Mesenchymal stem cell (in vitro differentiated cells and primary cell): ENCODE data around the gene TFF2.
A peak's percentile ranks its signal among the peaks of the same experiment; 100 is the strongest.

Experiments
- DNase-seq: peaks from one replicate; pipeline ENCODE4 v3.0.0-alpha.2; 2013
- H2AFZ ChIP-seq: one replicate; pipeline ENCODE4 v1.6.1; 2013; ENCODE audit warnings: low read depth, mild to moderate bottlenecking, control low read depth, inconsistent platforms, low read length, moderate library complexity
- H2AK5ac ChIP-seq: 2 replicates; pipeline ENCODE4 v1.6.1; 2013; ENCODE audit warnings: low read length, moderate library complexity, mild to moderate bottlenecking, inconsistent platforms; ENCODE audit not compliant: severe bottlenecking
- H2BK120ac ChIP-seq: one replicate; pipeline ENCODE4 v1.6.1; 2013; ENCODE audit warnings: low read depth, mild to moderate bottlenecking, inconsistent platforms, low read length, moderate library complexity
- H2BK12ac ChIP-seq, 2 experiments: one replicate each; pipeline ENCODE4 v1.6.1; 2013; ENCODE audit warnings: inconsistent platforms in 2 of 2, low read length in 2 of 2, mild to moderate bottlenecking in 2 of 2, moderate library complexity in 2 of 2, control low read depth in 1 of 2
- H2BK15ac ChIP-seq: one replicate; pipeline ENCODE4 v1.6.1; 2013; ENCODE audit warnings: mild to moderate bottlenecking, low read depth, inconsistent platforms; ENCODE audit not compliant: poor library complexity, severe bottlenecking
- H2BK5ac ChIP-seq: 2 replicates; pipeline ENCODE4 v1.6.1; 2013; ENCODE audit warnings: low read depth, mild to moderate bottlenecking, low read length, control low read depth, inconsistent platforms; ENCODE audit not compliant: poor library complexity, severe bottlenecking
- H3K14ac ChIP-seq, 2 experiments: one replicate each; pipeline ENCODE4 v1.6.1; 2013; ENCODE audit warnings: inconsistent platforms in 2 of 2, low read length in 2 of 2, control low read depth in 1 of 2, mild to moderate bottlenecking in 1 of 2, moderate library complexity in 1 of 2
- H3K18ac ChIP-seq, 2 experiments: one replicate each; pipeline ENCODE4 v1.6.1; 2013; ENCODE audit warnings: inconsistent platforms in 2 of 2, low read length in 2 of 2, control low read depth in 1 of 2, low read depth in 1 of 2, mild to moderate bottlenecking in 1 of 2
- H3K23ac ChIP-seq, 2 experiments: one replicate each; pipeline ENCODE4 v1.6.1; 2013; ENCODE audit warnings: inconsistent platforms in 2 of 2, low read length in 2 of 2, mild to moderate bottlenecking in 2 of 2, moderate library complexity in 2 of 2, control low read depth in 1 of 2
- H3K27ac ChIP-seq: 2 replicates; pipeline ENCODE4 v1.5.1; 2013; ENCODE audit warnings: mild to moderate bottlenecking, moderate library complexity, low read length, control low read depth, inconsistent platforms; ENCODE audit not compliant: poor library complexity, severe bottlenecking
- H3K27me3 ChIP-seq, 2 experiments: 2 replicates each; pipeline versions ENCODE4 v1.6.1 to v1.7.0; 2013; ENCODE audit warnings: low read length in 2 of 2, mild to moderate bottlenecking in 2 of 2, moderate library complexity in 2 of 2, control low read depth in 1 of 2, inconsistent platforms in 1 of 2; ENCODE audit not compliant: control insufficient read depth in 1 of 2, insufficient read depth in 1 of 2
- H3K36me3 ChIP-seq, 2 experiments: 2 replicates each; pipeline versions ENCODE4 v1.6.1 to v1.7.0; 2013; ENCODE audit warnings: low read length in 2 of 2, control low read depth in 1 of 2, inconsistent platforms in 1 of 2, low read depth in 1 of 2, mild to moderate bottlenecking in 1 of 2; ENCODE audit not compliant: insufficient read depth in 2 of 2, control insufficient read depth in 1 of 2
- H3K4ac ChIP-seq, 2 experiments: one replicate each; pipeline ENCODE4 v1.6.1; 2013; ENCODE audit warnings: inconsistent platforms in 2 of 2, low read length in 2 of 2, mild to moderate bottlenecking in 2 of 2, moderate library complexity in 2 of 2, control low read depth in 1 of 2, low read depth in 1 of 2
- H3K4me1 ChIP-seq: 2 replicates; pipeline ENCODE4 v1.6.1; 2013; ENCODE audit warnings: low read depth, low read length, control low read depth; ENCODE audit not compliant: control insufficient read depth, insufficient read depth
- H3K4me2 ChIP-seq: 2 replicates; pipeline ENCODE4 v1.6.1; 2013; ENCODE audit warnings: low read length, mild to moderate bottlenecking, inconsistent platforms; ENCODE audit not compliant: poor library complexity, severe bottlenecking
- H3K4me3 ChIP-seq, 2 experiments: 2 replicates each; pipeline versions ENCODE4 v1.5.1 to v1.7.0; 2013; ENCODE audit warnings: low read length in 2 of 2, mild to moderate bottlenecking in 2 of 2, control low read depth in 1 of 2, low read depth in 1 of 2; ENCODE audit not compliant: insufficient read depth in 1 of 2
- H3K79me1 ChIP-seq: replicated peaks from 2 replicates; pipeline ENCODE4 v1.6.1; 2013; ENCODE audit warnings: mild to moderate bottlenecking, control low read depth, low read length, inconsistent platforms; ENCODE audit not compliant: poor library complexity, severe bottlenecking
- H3K9ac ChIP-seq: 2 replicates; pipeline ENCODE4 v1.7.0; 2013; ENCODE audit warnings: mild to moderate bottlenecking, low read length, moderate library complexity
- H3K9me3 ChIP-seq: 2 replicates; pipeline ENCODE4 v1.7.0; 2013; ENCODE audit warnings: mild to moderate bottlenecking, low read length; ENCODE audit not compliant: control insufficient read depth
- H4K8ac ChIP-seq: one replicate; pipeline ENCODE4 v1.6.1; 2013; ENCODE audit warnings: inconsistent platforms, mild to moderate bottlenecking, low read length, moderate library complexity
- H4K91ac ChIP-seq: one replicate; pipeline ENCODE4 v1.6.1; 2013; ENCODE audit warnings: mild to moderate bottlenecking, low read length, inconsistent platforms
- WGBS: methylation state at CpG from one replicate; pipeline ENCODE4 v1.1.7; 2013; ENCODE audit warnings: mixed read lengths; 5-methylcytosine and 5-hydroxymethylcytosine counted together

TFF2 gene

DNA sequence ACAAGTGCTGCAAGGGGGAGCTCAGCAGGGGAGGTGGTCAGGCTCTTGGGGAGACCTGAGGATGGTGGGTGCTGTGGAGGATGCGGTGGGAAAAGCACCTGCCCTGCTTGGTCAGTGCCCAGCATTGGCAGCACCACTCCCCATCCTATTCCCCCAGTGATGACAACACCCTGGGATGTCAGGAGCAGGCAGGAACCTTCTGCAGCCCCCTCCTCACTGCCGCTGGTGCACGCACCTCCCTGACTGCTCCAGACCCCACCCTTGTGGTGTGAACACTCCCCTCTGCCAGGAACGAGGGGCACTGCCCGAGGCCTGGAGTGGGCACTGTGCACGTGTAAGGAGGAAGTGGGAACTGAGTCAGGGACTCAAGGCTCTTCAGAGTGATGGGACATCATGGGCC, 32.5 kb upstream of the TFF2 start:
- H2AFZ ChIP-seq: no peak overlapping the region
- no peak overlapping the region for H2BK15ac ChIP-seq
- H3K18ac ChIP-seq: no peak overlapping the region
- H2BK5ac ChIP-seq: no peak overlapping the region
- no peak overlapping the region for H3K4me2 ChIP-seq
- no peak for DNase-seq
- no peak overlapping the region for H3K23ac ChIP-seq
- H3K4me3 ChIP-seq: no peak overlapping the region
- no peak overlapping the region for H2BK12ac ChIP-seq
- H3K36me3 ChIP-seq: peaks cover 0 to 3% of the 10 kb centered on the region in 2 experiments
- peaks cover 12% of the 10 kb centered on the region for H3K4me1 ChIP-seq
- H3K9ac ChIP-seq: no peak overlapping the region
- H4K8ac ChIP-seq: no peak overlapping the region
- no peak overlapping the region for H4K91ac ChIP-seq
- H3K27ac ChIP-seq: no peak overlapping the region
- no peak overlapping the region for H2AK5ac ChIP-seq
- H3K4ac ChIP-seq: no peak overlapping the region
- H3K14ac ChIP-seq: no peak overlapping the region
- H3K27me3 ChIP-seq: peaks cover 0 to 36% of the 10 kb centered on the region in 2 experiments
- H3K79me1 ChIP-seq: no peaks in the 10 kb centered on the region
- no peak overlapping the region for H2BK120ac ChIP-seq
- WGBS: 71% methylated on average over 6 of the region's 6 CpGs
- H3K9me3 ChIP-seq: peaks cover 7% of the 10 kb centered on the region

DNA sequence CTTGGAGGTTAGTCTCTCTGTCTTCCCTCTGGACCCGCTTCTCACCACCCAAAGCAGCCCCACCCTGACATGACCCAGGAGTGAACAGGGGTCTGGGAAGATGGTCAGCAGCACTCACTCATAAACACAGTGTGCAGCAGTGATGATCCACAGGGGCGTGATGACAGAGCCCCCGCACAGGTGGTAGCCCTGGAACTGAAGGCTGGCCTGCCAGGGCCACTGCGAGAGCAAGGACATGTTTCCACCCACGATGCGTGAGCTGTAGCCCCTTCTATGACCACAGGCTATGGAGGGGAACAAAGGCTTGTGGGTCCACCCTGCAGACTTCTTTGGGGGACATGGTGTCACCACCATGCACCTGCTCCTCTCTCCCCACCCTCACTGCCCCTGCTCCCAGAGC, 32.1 kb upstream of the TFF2 start:
- no peak overlapping the region for H2BK120ac ChIP-seq
- no peak overlapping the region for H2BK15ac ChIP-seq
- H2BK12ac ChIP-seq: no peak overlapping the region
- H3K9ac ChIP-seq: no peak overlapping the region
- H3K9me3 ChIP-seq: peaks cover 7% of the 10 kb centered on the region
- no peak overlapping the region for H3K4me3 ChIP-seq
- H3K23ac ChIP-seq: no peak overlapping the region
- H3K27me3 ChIP-seq: peaks cover 0 to 36% of the 10 kb centered on the region in 2 experiments
- H2AK5ac ChIP-seq: no peak overlapping the region
- 84% methylated on average over 6 of the region's 6 CpGs for WGBS
- no peak overlapping the region for H3K4me2 ChIP-seq
- no peak overlapping the region for H4K91ac ChIP-seq
- no peaks in the 10 kb centered on the region for H3K79me1 ChIP-seq
- H3K4me1 ChIP-seq: peaks cover 11% of the 10 kb centered on the region
- no peak for DNase-seq
- no peak overlapping the region for H3K4ac ChIP-seq
- peaks cover 0 to 3% of the 10 kb centered on the region in 2 experiments for H3K36me3 ChIP-seq
- H2AFZ ChIP-seq: no peak overlapping the region
- no peak overlapping the region for H2BK5ac ChIP-seq
- no peak overlapping the region for H3K18ac ChIP-seq
- no peak overlapping the region for H3K27ac ChIP-seq
- no peak overlapping the region for H3K14ac ChIP-seq
- H4K8ac ChIP-seq: no peak overlapping the region

DNA sequence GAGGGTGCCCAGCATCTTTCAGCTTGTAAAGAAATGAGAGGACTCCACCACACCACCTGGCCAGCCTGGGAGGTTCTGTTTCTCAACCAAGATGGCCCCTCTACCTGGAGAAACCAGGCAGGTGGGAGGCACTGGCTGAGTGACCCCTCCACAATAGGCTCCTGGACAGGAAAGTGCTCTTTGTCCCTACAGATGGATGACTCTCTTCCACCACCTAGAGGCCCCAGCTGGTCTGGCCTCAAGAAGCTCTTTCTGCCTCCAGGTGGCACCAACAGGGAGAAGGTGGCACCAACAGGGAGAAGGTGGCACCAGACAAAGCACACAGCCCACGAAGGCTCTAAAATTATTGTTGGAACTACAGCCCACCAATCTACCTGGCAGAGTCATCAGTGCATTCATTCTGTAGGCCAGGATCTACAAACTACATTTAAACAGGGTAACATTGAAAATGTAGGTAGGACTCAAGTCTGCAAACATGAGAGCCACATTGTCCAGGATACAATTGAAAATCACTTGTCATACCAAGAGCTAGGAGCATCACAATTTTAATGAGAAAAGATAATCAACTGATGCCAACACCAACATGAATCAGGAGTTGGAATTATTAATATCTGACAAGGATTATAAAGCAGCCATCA, 30.7 kb upstream of the TFF2 start:
- WGBS: no CpG with 5 or more reads among the region's 1 CpG

DNA sequence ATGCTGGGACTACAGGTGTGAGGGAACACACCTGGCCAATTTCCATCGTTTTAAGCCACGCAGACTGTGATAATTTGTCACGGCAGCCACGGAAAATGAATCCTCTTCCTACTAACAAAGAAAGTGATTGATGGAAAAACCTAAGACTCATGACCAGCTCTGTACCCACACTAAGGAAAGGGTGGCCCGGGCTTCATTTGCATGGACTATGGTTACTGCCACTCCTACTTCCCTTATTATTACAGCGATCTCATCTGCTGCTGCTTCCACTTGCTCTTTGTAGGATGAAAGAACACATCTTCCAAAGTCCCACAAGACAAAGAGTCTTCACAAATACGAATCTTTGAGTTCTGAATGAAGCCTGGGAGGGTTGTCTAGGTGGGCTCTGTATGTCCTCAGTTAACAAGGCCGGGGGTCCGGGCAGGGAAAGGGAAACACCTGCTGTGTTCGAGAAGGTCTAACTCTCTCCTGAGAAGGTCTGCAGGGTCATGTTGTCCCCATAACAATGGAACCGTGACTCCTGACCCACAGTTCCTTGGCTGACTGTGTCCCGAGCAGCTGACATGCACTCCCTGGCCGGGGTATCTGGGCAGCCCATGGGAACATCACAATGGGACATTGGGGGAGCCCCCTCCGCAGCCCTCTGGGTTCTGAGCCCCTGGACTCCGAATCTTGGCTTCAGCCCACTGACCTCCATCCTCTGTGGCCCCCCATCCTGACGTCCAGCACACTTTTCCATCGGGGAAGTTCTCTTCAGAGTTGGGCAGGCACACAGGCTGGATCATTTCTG, 28.8 kb upstream of the TFF2 start:
- no peak overlapping the region for H3K23ac ChIP-seq
- no peak overlapping the region for H4K8ac ChIP-seq
- peaks cover 7% of the 10 kb centered on the region for H3K9me3 ChIP-seq
- DNase-seq: no peak
- H2AFZ ChIP-seq: no peak overlapping the region
- no peak overlapping the region for H3K4me3 ChIP-seq
- H2BK5ac ChIP-seq: no peak overlapping the region
- peaks cover 21 to 48% of the 10 kb centered on the region in 2 experiments for H3K27me3 ChIP-seq
- H2BK120ac ChIP-seq: no peak overlapping the region
- peaks cover 0 to 3% of the 10 kb centered on the region in 2 experiments for H3K36me3 ChIP-seq
- H3K9ac ChIP-seq: no peak overlapping the region
- H2BK15ac ChIP-seq: no peak overlapping the region
- H3K79me1 ChIP-seq: no peaks in the 10 kb centered on the region
- no peak overlapping the region for H4K91ac ChIP-seq
- no peak overlapping the region for H3K27ac ChIP-seq
- H3K4ac ChIP-seq: no peak overlapping the region
- H2AK5ac ChIP-seq: no peak overlapping the region
- no peak overlapping the region for H3K14ac ChIP-seq
- no peaks in the 10 kb centered on the region for H3K4me1 ChIP-seq
- H3K18ac ChIP-seq: no peak overlapping the region
- no peak overlapping the region for H2BK12ac ChIP-seq
- H3K4me2 ChIP-seq: no peak overlapping the region
- WGBS: 73% methylated on average over 16 of the region's 17 CpGs

More for the DNA sequence above, 30.7 kb upstream of the TFF2 start:
- DNase-seq: peak; percentile 39
- no peak overlapping the region for H3K9ac ChIP-seq
- no peak overlapping the region for H2BK15ac ChIP-seq
- no peak overlapping the region for H3K4me2 ChIP-seq
- H2BK12ac ChIP-seq: no peak overlapping the region
- H2BK5ac ChIP-seq: no peak overlapping the region
- no peak overlapping the region for H2BK120ac ChIP-seq
- H2AFZ ChIP-seq: no peak overlapping the region
- H2AK5ac ChIP-seq: no peak overlapping the region
- no peak overlapping the region for H3K27ac ChIP-seq
- H3K36me3 ChIP-seq: peaks cover 0 to 3% of the 10 kb centered on the region in 2 experiments
- peaks cover 8 to 36% of the 10 kb centered on the region in 2 experiments for H3K27me3 ChIP-seq
- peaks cover 3% of the 10 kb centered on the region for H3K4me1 ChIP-seq
- peaks cover 7% of the 10 kb centered on the region for H3K9me3 ChIP-seq
- no peak overlapping the region for H4K8ac ChIP-seq
- no peaks in the 10 kb centered on the region for H3K79me1 ChIP-seq
- H3K18ac ChIP-seq: no peak overlapping the region
- no peak overlapping the region for H3K4ac ChIP-seq
- H4K91ac ChIP-seq: no peak overlapping the region
- H3K23ac ChIP-seq: no peak overlapping the region
- H3K4me3 ChIP-seq: no peak overlapping the region
- no peak overlapping the region for H3K14ac ChIP-seq
